GM19467 (cell line): ENCODE measurements around the gene AEBP1.

Source experiments
- ATAC-seq: cut with Tn5 transposase; IDR thresholded peaks from one replicate; pipeline ENCODE4 v1.9.1; 2021; ENCODE audit warnings: mild to moderate bottlenecking, moderate library complexity; ENCODE audit not compliant: unreplicated experiment

Gene AEBP1

GRCh38 chr7:44153948-44154335 lies 49.8 kb downstream of the AEBP1 start:
- no peak for ATAC-seq

- ATAC-seq: no peak
These were observed 50.6 kb downstream of the AEBP1 start for GRCh38 chr7:44154703-44155102.

GRCh38 chr7:44155191-44156185 lies 51.3 kb downstream of the AEBP1 start:
- ATAC-seq: no peak

GRCh38 chr7:44156453-44157010 lies 52.4 kb downstream of the AEBP1 start:
- no peak for ATAC-seq

GRCh38 chr7:44157116-44158080 lies 53.3 kb downstream of the AEBP1 start:
- no peak for ATAC-seq

- no peak for ATAC-seq
These were observed 54.1 kb downstream of the AEBP1 start for GRCh38 chr7:44158096-44158872.

GRCh38 chr7:44158873-44159631 lies 54.9 kb downstream of the AEBP1 start:
- no peak for ATAC-seq

- no peak for ATAC-seq
These were observed 55.9 kb downstream of the AEBP1 start for GRCh38 chr7:44159824-44160630.

GRCh38 chr7:44161371-44161770 lies 57.2 kb downstream of the AEBP1 start:
- ATAC-seq: no peak

GRCh38 chr7:44162179-44162578 lies 58.0 kb downstream of the AEBP1 start:
- ATAC-seq: no peak

GRCh38 chr7:44162785-44163395 lies 58.7 kb downstream of the AEBP1 start:
- ATAC-seq: no peak

GRCh38 chr7:44163591-44163990 lies 59.4 kb downstream of the AEBP1 start:
- no peak for ATAC-seq
